Stimulated activated naive CD8-positive, alpha-beta T cell treated with anti-CD3 and anti-CD28 coated beads, Interleukin-15, Interleukin-2, amounts not matched to agents 100 U/mL and 50 U/mL, for 24 hours (primary cell): Measurements from ENCODE around the gene ABCB9.

ENCODE experiments used
- ATAC-seq: fragments of 150-1000 bp; cut with Tn5 transposase; one replicate; pipeline ENCODE4 v1.10.0; 2021
- DNase-seq: peaks from one replicate; pipeline ENCODE4 v3.0.0; 2021

ABCB9 gene

GRCh38 chr12:122994781-122995502 is 28.7 kb upstream of the ABCB9 start:
- DNase-seq (no peak), ATAC-seq (no peak)

DNA sequence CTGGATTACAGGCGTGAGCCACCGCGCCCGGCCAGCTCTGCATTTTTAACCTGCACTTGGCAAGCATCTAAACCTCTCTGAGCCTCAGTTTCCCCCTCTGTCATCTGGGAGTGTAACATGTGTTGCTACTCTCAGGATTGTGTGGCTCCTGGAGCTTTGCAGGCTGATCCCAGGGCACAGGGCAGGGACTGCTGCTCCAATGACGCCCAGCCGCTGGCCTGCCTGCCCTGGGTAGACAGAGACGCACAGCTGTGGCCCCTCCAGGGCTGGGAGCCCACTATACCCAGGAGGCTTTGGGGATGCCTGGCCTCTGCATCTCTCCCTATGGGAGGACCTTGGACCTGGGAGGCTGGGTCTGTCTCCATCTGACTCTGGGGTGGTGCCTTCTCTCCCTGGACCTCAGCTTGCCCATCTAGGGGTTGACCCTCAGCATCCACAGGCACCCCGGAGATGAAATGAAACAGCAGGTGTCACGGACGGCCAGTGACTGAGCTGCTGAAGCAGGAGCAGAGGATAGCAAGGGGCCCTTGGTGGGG is 27.9 kb upstream of the ABCB9 start:
- no peak for DNase-seq
- ATAC-seq, result no peak

GRCh38 chr12:122992386-122992785 is 26.1 kb upstream of the ABCB9 start:
- DNase-seq (no peak), ATAC-seq (no peak)

- DNase-seq (no peak), ATAC-seq (no peak)
These were observed 25.5 kb upstream of the ABCB9 start for GRCh38 chr12:122991623-122992275.

- DNase-seq (no peak), ATAC-seq (no peak)
These were observed 24.8 kb upstream of the ABCB9 start for GRCh38 chr12:122990961-122991622.

GRCh38 chr12:122990561-122990960 is 24.3 kb upstream of the ABCB9 start:
- ATAC-seq, result no peak
- DNase-seq, result no peak

DNA sequence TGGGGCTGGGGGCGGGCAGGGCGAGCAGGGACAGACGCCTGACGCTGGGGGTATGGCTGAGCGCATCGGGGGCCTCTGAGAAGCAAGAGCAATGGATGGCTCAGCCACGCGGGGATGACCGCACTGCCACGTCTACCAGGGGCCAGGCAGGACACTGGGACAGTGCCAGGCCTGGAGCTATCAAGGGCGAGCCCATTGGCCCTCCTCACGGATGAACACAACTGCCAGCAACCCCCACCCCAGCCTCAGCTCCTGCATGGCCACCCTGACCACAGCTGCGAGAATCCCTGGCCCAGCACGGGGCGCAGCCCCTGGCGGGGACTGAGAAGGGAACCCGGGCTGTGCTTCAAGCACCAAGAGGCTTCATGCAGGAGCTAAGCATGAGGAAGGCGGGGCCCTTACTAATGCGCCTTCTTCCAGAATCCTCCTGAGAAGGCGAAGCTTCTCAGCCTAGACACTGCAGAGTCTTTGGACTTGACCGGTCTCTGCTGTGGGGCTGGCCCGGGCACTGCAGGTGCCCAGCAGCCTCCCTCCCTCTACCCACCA is 23.7 kb upstream of the ABCB9 start:
- DNase-seq (no peak), ATAC-seq (no peak)

DNA sequence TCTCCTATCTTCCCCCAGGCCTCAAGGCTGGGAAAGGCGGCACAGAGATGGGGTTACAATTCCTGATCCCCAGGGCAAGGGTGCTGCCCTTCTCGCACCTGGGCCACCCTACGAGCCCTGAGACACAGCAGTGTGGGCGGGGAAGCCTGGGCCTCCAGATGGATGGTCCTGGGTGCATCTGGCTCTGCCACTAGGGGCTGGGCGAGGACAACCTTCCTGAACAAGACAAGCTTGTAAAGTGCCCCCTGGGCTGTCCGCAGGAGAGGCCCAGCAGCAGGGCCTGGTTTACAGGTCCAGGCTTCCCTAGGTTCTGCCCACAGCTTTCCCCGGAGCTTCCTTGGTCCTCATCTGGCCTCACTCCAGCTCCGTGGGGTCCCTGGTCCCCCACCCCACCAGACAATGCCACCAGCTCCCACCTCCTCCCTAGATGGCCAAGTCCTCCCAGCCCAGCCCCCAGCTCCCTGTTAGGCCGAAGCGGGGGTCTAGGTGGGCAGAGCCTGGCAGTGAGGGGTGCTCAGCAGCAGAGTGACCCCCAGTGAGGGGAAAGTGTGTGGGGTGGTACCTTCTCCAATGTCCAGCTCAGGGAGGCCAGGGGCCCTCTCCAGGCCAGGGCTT is 23.1 kb upstream of the ABCB9 start:
- no peak for DNase-seq
- no peak for ATAC-seq

DNA sequence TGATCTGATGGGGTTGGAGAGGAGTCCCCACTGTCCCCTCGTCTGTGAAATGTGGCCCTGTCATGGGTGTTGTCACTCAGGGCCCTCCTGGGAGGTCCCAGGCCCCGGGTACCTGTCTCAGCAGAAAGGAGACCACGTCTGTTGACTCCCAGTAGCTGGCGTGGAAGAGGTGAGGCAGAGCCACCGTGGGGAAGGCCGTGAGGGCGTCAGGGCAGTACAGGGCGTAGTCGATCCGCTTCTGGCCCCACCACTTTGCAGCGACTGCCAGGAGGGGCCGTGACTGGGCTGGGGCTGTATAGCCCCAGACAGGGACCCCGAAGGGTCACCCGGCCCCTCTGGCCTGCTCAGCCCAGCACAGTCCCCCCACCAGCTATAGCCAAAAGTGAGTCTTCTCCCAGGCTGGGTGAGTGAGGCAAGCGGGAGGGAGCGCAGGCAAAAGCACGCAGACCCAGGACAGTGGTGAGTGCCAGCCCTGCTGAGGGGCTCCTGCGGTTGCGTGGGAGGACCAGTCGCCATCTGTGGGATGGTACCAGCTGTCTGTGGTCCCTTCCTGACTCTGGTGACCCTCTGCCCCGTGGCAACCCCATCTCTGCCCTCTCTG is 22.4 kb upstream of the ABCB9 start:
- no peak for ATAC-seq
- no peak for DNase-seq

DNA sequence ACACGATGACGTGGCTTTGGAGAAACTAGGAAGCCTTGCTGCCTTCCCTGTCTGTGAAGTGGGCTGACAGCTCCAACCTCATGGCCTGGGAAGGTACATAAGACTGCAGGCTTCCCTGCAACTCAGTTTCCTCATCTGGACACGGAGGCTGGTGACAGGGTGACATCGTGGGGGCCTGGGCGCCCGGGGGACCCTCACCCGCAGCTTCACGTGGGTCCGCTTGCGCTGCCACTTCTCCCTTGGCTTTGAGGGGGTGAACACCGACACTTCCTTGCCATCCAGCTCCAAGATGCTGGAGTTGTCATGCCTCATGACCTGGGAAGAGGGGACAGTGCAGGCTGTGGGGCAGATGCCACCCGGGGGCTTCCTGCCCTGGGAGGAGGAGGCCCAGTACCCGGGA is 21.8 kb upstream of the ABCB9 start:
- ATAC-seq (no peak), DNase-seq (no peak)

DNA sequence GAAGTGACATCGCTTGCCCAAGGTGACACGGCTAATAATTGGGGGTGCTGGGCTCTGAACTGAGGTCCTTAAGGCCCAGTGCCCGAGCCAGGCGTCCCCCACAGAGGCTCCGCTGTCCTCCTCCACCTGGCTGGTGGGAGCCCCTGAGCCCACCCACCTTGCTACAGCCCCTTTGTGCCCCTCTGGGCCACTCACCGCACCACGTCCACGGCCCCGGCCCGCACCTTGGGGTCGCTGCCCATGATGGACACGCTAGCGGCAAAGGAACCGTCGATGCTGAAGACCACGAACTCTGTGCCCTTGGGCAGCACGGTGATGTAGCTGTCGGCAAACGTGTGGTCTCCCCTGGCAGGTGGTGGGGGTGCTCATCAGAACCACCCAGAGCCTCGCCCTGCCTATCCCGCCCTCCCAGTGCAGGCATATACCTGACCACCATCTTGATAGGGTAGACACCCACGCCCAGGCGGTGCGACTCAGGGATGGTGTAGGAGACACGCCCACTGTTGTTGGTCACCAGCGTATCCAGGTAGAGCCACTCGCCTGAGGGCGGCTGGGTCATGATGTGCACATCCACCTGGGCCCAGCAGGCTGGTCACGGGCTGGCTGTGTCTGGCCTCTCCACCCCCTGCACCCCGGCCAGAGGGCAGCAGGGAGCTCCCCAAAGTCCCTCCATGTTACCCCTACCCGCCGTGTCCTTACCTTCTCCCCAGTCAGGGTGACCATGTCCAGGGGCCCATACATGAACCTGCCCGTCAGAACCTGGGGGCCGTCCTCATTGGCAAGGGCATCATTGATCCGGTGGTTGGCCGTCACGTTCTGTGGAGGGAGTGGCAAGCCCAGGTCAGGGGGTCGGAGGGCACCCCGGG is 21.1 kb upstream of the ABCB9 start:
- DNase-seq (no peak), ATAC-seq (no peak)

DNA sequence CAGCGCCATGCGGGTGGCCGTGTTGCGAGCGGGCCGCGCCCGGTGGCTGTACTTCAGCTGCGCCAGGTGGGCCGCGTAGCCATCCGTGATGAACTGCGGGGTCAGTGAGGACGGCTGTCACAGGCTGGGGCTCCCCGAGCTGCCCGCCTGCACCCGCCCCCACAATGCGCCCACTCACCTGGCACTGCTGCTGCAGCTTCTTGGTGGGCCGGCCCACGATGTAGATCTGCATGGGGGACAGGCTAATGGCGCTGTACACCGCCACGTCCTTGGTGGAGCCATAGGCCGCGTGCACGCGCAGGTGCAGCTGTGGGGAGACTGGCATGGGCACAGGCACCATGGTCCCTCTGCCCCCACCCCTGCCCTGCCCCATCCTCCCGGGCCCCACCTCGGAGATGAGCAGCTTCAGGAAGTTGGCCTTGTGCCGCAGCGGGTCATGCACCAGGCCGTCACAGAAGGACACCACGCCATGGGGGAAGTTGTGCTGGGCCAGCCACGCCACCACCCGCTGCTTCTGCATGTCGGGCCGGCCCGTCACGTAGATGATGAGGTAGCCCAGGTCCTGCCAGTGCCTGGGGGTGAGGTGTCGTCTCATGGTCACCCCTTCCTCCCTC is 20.1 kb upstream of the ABCB9 start:
- no peak for ATAC-seq
- DNase-seq, result no peak

- ATAC-seq (no peak), DNase-seq (no peak)
These were observed 19.3 kb upstream of the ABCB9 start for GRCh38 chr12:122985338-122986257.

DNA sequence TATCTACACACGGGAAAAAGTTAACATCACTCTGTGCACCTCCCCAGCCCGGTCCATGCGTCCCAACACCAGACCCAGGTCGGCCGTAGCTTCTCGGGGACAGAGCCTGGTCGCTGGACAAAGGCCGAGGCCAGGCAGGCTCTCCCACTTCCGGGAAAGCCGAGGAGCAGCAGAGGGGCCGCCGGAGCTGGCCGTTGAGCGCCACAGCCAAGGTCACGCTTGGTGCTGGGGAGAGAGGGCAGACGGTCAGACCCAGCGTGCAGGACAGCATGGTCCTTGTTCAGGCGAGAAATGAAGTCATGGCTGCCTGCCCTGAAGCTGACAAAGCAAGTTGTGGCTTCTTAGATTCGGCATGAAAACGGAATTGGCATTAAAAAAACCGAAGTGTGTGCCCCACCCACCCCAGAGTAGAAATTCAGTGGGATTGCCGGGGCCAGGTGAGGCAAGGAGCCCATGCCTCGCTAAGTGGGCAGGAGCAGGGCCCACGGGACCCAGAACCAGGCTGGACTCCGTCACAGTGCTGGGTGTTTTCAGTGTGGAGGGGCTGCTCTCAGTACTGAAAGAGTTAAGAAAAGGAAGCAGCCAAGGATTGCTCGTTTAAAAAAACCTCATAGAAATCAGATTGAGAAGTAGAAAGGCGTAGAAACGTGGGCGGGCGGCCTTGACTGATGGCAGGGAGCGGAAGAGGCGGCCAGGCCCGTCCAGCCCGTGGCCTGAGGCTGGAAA is 18.5 kb upstream of the ABCB9 start:
- ATAC-seq (no peak), DNase-seq (no peak)

DNA sequence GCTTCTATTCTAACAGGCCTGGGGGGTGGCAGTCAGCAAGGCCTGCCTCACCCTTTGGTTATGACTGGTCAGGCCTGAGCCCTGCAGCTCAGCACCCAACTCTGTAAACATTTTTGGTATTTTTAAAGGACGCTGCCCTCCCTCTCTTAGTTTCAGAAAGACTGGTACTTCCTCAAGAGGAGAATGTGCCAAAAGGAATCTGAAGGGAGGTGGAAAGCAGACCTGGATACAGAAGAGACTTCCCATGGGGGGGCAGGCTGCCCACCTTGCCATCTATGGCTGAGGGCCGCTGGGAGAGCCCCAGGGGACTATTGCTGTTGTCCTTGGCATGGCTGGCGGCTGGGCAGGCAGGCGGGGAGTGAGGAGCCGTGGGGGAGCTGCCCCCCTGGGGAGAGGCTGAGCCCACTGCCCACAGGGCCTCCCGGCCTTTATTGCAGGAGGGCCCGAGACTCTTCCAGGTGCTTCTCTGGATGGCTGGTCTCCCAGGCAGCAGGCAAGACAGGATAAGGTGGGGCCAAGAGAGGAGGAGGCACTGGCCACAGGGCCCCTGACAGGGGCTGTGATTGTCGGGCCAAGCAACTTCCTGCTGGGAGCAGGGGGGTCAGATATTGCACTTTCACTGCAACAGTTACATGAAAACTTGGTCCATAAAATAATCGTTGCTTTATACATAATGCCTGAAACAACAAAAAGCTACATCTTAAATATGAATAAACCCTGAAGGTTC is 17.7 kb upstream of the ABCB9 start:
- ATAC-seq (no peak), DNase-seq (no peak)

GRCh38 chr12:122982963-122983788 is 16.9 kb upstream of the ABCB9 start:
- ATAC-seq (no peak), DNase-seq (no peak)

- DNase-seq (no peak), ATAC-seq (no peak)
These were observed 16.2 kb upstream of the ABCB9 start for GRCh38 chr12:122982477-122982815.
